ENCODE measurements around the gene PPHLN1.

- TF ChIP-seq POLR2A (IDR thresholded peaks at IDR 0.05), result no peak
- TF ChIP-seq CTCF (IDR thresholded peaks at IDR 0.05), result no peak
Observed at GRCh38 chr12:42299392-42300308, 26.3 kb upstream of the PPHLN1 start.

Data from sigmoid colon (tissue), 3 donors.